HG02938 (cell line): Measurements from ENCODE around the gene FOXC1.

Source experiments
- ATAC-seq: cut with Tn5 transposase; IDR thresholded peaks from one replicate; pipeline ENCODE4 v1.9.1; 2021; ENCODE audit warnings: mild to moderate bottlenecking, moderate library complexity; ENCODE audit not compliant: unreplicated experiment

The FOXC1 gene

GRCh38 chr6:1584146-1584545, 25.6 kb upstream of the FOXC1 start:
- no peak for ATAC-seq

DNA sequence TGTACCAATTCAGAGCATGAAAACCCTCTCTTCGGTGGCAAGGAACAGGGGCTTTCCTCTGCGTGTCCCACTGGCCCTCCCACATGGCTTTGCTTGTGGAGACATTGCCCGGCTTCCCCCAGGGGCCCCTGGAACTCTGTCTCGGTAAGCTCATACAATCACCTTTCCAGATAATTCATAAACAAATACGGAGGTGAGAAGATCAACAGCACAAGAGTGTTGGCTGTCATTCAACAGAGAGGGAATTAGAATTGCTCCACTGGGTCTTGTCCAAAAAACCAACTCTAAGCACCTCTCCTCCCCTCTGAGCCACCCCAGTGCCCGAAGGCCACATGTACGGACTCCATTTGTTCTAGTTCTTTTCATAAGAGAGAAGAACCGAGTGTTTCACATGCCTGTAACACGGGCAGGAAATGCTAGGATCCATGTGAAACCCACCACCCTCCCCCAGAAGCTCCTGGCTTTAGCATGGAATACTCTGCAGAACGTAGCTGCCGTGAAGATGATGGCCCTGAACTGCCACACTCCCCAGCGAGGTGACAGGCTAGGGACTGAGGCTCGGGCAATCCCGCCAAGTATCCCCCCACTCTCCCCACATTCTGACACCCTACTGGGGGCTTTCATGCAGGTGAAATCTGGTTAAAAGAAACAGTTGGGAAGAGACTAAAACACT, 24.6 kb upstream of the FOXC1 start:
- ATAC-seq, result no peak

DNA sequence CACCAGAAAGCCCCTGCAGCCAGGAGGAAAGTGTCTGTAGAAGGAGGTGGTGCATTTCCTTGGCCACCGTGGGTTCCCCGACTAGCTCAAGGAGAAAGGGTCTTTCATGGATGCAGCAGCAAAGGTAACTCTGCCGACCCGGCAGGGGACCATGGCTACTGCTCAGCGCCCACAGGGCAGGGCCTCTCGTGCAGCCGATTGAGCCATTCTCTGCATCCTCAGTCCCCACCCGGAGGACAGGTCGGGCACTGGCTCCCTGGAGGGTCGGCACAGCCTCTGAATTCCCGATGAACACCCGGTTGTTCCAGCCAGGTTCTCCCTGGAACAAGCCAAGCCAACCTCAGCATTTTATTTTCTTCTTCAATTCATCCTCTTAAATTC, 24.1 kb upstream of the FOXC1 start:
- ATAC-seq, result no peak

- ATAC-seq, result no peak
Measured at GRCh38 chr6:1586256-1586655, 23.5 kb upstream of the FOXC1 start.

GRCh38 chr6:1586861-1587450, 22.8 kb upstream of the FOXC1 start:
- no peak for ATAC-seq

GRCh38 chr6:1587546-1587945, 22.2 kb upstream of the FOXC1 start:
- no peak for ATAC-seq

DNA sequence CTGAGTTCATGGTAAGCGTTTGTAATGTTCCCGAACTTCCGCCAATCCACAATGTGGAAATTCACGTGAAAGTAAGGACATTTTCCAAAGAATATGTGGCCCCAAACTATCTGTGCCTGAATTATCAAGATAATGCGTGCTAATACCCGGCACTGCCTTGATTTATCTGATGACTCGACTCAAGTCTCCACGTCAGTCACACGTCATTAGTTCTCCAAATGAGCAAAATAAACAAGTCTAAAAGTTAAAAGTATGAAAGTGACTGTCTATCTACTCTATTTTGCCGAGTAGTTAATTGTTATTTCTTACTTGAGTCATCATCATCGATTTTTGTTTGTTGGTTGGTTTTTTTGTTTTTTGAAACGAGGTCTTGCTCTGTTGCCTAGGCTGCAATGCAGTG, 21.7 kb upstream of the FOXC1 start:
- no peak for ATAC-seq

- no peak for ATAC-seq
Measured at GRCh38 chr6:1589208-1589607, 20.5 kb upstream of the FOXC1 start.

GRCh38 chr6:1590580-1590979, 19.1 kb upstream of the FOXC1 start:
- no peak for ATAC-seq

- no peak for ATAC-seq
Measured at GRCh38 chr6:1591243-1591642, 18.5 kb upstream of the FOXC1 start.

- ATAC-seq, result no peak
Measured at GRCh38 chr6:1591926-1592325, 17.8 kb upstream of the FOXC1 start.

DNA sequence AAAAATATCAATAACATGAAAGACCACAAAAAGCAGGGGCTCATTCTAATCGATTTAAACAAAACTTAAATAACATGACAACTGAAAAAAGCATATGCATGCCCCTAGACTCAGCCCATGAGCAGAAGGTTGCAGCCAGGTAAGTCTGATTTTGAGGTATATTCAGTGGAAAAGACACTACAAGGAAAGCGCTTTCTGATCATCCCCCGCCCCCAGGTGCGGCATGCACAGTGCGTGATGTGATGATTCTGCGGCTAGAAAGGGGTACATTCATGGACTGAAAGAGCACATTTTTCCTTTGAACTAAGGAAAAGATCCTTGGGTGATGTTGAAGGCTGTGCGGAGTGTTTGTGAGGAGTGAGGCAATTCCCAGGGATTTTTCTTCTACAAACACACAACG, 16.9 kb upstream of the FOXC1 start:
- ATAC-seq, result no peak

DNA sequence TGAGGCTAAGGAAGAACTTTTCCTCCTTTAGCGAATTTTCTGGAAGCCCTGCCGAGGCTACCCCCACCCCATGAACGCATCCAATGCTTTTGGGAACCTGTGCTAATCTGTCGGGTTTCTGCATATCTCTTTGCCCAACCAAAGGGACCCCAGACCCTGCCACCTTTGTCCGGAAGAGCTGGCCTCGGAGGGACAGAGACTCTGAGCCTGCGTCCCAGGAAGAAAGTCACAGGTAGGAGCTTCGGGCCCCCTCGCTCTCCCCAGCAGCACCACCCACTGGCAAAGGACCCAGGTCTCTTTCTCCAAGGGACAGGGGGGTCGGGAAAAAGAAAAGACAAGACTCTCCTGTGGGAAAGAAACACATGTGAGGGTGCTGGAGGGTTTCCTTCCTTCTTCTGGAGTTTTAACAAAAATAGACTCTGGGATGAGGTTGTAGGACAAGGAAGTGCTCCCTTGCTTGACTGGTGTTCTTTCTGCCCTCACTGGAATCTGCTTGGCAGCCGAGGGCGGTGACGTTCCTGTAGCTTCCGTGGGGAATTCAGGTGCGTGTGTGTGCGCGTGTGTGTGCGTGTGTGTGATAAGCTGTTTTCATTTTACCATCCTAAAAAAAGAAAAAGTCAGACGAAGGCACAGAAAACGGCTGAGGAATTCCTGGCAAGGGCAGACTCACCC, 16.3 kb upstream of the FOXC1 start:
- no peak for ATAC-seq

- ATAC-seq, result no peak
Measured at GRCh38 chr6:1593958-1594314, 15.8 kb upstream of the FOXC1 start.

DNA sequence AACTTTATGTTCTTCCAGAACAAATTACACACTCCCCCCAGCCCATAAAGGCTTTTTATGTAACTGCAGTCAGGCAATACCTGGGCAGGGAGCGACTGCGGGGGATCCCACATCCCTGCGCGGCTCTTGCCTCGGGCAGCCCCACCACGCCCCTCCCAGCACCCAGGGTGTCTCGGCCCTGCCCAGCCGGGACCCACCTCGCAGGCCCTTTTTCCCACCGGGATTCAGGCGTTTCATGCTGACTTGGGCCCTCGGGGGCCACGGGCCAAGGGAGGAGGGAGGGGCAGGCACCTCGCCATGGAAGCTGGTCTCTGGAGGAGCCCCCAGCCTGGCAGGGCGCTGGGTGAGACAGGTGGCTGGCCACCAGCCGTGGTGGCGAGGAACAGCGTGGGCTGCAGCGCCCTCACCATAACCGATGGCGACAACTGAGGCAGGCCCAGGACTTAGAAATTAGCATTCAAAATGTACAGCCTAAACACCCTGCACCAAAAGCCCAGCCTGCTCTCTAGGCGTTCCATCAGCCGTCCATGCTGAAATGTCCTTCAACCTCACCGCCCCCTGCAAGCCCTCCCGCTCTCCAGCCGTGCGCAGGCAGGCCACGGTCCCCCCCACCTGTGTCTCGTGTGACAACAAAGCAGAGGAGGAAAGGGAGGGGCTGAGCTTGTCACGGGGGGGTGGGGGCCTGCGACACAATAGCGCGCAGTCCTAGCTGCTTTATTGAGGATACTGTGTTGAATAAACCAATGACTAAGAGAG, 15.1 kb upstream of the FOXC1 start:
- ATAC-seq, result no peak

DNA sequence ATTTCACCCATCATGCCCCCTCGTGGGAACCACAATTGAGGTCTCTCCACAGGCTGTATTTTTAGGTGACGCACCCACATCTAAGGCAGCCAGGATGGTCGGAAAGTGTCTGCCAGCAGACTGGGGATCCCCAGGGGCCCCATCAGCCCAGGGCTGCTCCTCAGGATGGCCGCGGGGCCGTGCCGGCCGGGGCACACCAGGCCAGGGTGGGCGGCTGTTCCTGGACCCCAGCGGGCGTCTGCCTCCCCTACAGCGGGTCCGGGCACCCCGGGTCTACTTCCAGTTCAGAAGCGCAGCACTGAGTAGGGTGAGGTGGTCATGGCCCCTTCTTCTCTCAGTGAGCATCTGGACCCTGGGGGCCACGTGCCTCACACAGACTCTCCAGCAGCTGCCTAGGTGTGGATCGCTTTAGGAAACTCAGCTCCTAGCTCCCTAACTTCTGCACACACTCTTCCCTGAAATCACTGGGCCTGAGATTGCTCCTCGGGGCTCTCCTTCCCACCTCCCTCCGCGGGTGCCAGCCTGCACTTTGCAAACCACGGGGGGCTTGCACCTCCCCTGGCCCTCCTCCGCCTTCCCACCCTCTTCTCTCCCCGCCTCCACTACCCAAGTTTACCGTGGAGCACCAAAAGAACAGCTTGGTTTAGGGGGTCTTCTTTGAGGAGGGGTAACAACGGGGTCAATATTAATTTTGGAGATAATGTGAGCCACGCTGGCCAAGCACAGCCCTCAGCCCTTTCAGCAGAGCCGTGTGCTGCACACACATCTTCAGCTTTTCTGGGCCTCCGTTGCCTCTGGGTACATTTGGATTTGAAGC, 14.2 kb upstream of the FOXC1 start:
- no peak for ATAC-seq

GRCh38 chr6:1596088-1596852, 13.4 kb upstream of the FOXC1 start:
- ATAC-seq, result no peak

GRCh38 chr6:1597121-1597744, 12.5 kb upstream of the FOXC1 start:
- ATAC-seq, result no peak

DNA sequence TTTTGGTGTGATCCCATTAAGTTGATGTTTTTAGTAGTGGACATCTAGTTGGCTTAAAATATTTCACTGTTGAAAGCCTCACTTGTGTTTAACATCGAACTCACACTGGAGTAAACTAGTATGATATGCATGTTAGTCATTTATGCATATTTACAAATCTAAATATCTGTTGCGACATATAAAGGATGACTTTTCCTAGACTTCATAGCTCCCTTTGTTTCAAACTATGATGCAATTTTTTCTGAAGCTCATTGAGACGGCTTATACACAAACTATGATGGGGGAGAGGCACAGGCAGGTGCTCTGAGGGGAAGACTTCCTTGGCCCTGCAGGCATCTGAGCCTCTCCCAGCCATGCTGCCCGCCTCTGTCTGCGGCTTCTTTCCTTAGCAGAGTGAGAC, 11.8 kb upstream of the FOXC1 start:
- ATAC-seq, result no peak

DNA sequence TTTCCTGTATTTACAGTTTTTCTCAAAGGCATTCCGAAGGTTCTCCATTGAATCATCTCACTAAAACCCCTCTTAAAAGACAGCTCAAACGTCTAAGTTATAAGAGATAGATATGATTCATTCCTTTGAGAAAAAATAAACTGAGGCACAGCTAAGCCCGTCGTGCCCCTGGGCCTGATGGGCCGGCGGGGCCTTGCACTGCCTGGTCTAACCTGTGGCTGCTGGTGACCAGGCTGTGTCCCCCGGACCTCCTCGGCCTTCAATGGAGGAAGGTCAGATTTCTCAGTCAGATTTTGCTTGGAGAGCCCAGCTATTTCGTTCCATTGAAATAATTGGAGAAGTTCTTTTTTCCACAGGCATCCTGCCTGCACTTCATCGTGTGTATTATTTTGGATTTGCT, 11.3 kb upstream of the FOXC1 start:
- no peak for ATAC-seq
